ENCODE measurements around the gene ALK.

Gene ALK

GRCh38 chr2:29174937-29175336 lies 746.4 kb downstream of the ALK start:
- TF ChIP-seq, protein P1, sequence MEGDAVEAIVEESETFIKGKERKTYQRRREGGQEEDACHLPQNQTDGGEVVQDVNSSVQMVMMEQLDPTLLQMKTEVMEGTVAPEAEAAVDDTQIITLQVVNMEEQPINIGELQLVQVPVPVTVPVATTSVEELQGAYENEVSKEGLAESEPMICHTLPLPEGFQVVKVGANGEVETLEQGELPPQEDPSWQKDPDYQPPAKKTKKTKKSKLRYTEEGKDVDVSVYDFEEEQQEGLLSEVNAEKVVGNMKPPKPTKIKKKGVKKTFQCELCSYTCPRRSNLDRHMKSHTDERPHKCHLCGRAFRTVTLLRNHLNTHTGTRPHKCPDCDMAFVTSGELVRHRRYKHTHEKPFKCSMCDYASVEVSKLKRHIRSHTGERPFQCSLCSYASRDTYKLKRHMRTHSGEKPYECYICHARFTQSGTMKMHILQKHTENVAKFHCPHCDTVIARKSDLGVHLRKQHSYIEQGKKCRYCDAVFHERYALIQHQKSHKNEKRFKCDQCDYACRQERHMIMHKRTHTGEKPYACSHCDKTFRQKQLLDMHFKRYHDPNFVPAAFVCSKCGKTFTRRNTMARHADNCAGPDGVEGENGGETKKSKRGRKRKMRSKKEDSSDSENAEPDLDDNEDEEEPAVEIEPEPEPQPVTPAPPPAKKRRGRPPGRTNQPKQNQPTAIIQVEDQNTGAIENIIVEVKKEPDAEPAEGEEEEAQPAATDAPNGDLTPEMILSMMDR (IDR thresholded peaks at IDR 0.05; ENCODE audit: control extremely low read depth, extremely low read depth, low read depth, missing control alignments), result no peak

GRCh38 chr2:29166242-29167039 lies 754.9 kb downstream of the ALK start:
- no peak for DNase-seq (ENCODE audit: extremely low spot score)
- ChIA-PET CTCF (interaction anchor here (0.7 to 2.0 kb wide), 3 partner anchors 10 to 49 kb away, joined by 3 to 4 read pairs (median 3); no protein-coding TSS in a partner anchor), POLR2A (no interaction called here)
- TF ChIP-seq, protein P1 (IDR thresholded peaks at IDR 0.05; ENCODE audit: control extremely low read depth, extremely low read depth, low read depth, missing control alignments), result no peak

More at GRCh38 chr2:29174937-29175336, 746.4 kb downstream of the ALK start:
- ChIA-PET CTCF (no interaction called here), POLR2A (no interaction called here)
- DNase-seq (ENCODE audit: extremely low spot score), result no peak

DNA sequence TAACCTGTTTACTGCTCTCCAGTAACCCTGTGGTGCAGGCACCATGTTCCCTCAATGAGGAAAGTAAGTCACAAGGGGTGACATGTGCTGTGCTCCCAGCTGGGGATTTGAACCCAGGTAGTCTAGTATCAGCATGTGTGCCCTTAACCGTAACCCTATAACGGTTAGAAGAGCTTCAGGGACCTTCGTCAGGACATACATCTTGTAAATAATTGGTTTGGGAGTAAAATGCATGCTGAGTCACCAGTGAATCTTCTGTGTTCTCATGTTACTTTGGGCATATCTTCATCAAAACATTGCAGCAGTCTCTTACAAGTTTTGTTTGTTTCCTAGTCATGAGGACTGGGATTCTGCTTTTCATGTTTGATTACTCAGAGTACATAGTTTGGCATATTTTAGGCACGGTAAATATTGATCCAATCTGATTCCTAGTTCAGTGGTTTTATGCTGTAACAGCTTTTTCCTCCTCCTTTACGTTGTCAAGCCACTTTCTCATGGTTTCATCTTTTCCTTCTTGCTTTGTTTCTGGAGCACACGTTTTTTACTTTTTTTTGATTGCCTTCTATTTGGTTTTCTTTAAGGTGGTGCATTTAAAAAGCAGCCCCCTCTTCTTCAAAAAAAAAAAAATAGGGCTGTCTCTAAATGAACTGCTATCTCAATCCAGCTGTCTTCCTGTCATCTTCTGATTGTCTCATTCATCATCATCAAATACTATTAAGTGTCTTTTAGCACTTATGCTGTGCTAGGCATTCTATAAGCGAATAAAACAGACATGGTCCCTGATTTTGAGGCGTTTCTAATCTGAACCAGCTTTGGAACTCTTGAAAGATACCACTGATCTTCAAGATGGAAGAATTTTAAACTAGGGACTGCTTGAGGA lies 755.8 kb downstream of the ALK start:
- no peak for DNase-seq (ENCODE audit: extremely low spot score)
- POLR2A ChIA-PET, result interaction anchor here (0.7 kb wide), 1 partner anchor 860 kb away, joined by 4 read pairs; no protein-coding TSS in a partner anchor
- CTCF ChIA-PET, result interaction anchor here (0.7 to 2.0 kb wide), 3 partner anchors 10 to 48 kb away, joined by 3 to 4 read pairs (median 3); no protein-coding TSS in a partner anchor
- TF ChIP-seq, protein P1 (IDR thresholded peaks at IDR 0.05; ENCODE audit: control extremely low read depth, extremely low read depth, low read depth, missing control alignments), result no peak

DNA sequence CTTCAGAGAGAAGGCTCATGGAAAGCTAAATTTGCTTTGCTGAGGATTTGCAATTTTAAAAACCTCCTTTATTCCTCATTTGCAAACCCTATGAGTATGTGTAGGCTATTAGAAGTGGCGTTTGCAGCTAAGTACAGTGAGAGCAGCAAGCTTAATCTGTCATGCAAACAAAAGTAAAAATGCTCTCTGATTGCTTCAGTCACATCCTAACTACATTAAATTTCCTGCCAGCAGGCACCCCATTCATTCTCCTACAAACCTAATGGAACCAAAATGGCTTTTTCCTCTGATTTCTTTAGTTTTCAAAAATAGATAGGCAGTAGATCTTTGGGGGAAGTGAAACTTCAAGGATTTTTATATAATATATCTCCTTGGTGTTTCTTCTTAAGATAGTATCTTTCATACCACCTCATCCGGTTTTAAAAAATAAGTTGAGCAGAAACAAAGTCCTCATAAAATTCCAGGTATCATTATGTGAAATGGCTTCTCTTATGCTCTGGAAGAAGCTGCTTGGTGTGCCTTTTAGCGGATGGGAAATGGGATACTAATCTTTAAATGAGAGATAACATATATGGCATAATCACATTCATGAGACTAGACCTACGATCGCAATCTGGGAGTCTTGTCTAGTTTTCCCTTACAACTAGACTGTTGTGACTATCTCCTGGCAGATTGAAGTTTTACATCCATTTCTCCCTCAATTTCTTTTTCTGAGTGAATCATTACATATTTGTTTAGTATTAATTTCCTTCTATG lies 757.1 kb downstream of the ALK start:
- POLR2A ChIA-PET, result interaction anchor here (0.7 kb wide), 1 partner anchor 861 kb away, joined by 4 read pairs; no protein-coding TSS in a partner anchor
- DNase-seq (ENCODE audit: extremely low spot score), result no peak
- CTCF ChIA-PET, result interaction anchor here (0.8 to 2.5 kb wide), 5 partner anchors 11 to 47 kb away, joined by 3 to 6 read pairs (median 4); no protein-coding TSS in a partner anchor
- TF ChIP-seq, protein P1 (IDR thresholded peaks at IDR 0.05; ENCODE audit: control extremely low read depth, extremely low read depth, low read depth, missing control alignments), result no peak

GRCh38 chr2:29162204-29162928 lies 759.0 kb downstream of the ALK start:
- POLR2A ChIA-PET, result no interaction called here
- CTCF ChIA-PET, result interaction anchor here (2.5 kb wide), 1 partner anchor 9 kb away, joined by 6 read pairs; no protein-coding TSS in a partner anchor
- TF ChIP-seq, protein P1 (IDR thresholded peaks at IDR 0.05; ENCODE audit: control extremely low read depth, extremely low read depth, low read depth, missing control alignments), result no peak
- DNase-seq (ENCODE audit: extremely low spot score), result no peak

All from GM10248 (cell line).